RWPE2 (cell line): ENCODE measurements around the gene PTPRK.

Source experiments
- ATAC-seq: fragments of 200-7000 bp; cut with Tn5 transposase; 3 replicates; pipeline ENCODE4 v1.9.1; 2021; ENCODE audit warnings: low read depth
- DNase-seq: peaks from one replicate; pipeline ENCODE4 v3.0.0-alpha.2; 2020; ENCODE audit warnings: low spot score
- H3K27ac ChIP-seq: fragments of 450-650 bp; 2 replicates; pipeline ENCODE4 v1.5.1; 2017; ENCODE audit warnings: mild to moderate bottlenecking; ENCODE audit not compliant: poor library complexity, severe bottlenecking
- H3K27me3 ChIP-seq: fragments of 250-450 bp; sonication (Bioruptor Pico); 2 replicates; pipeline ENCODE4 v1.5.1; 2021; ENCODE audit warnings: mild to moderate bottlenecking, moderate library complexity; ENCODE audit not compliant: insufficient read depth, poor library complexity, severe bottlenecking
- H3K36me3 ChIP-seq: fragments of 250-450 bp; sonication (Bioruptor Pico); 2 replicates; pipeline ENCODE4 v1.5.1; 2020; ENCODE audit warnings: low read depth, mild to moderate bottlenecking, moderate library complexity
- H3K4me1 ChIP-seq: fragments of 250-450 bp; sonication (Bioruptor Pico); 2 replicates; pipeline ENCODE4 v1.5.1; 2021; ENCODE audit warnings: mild to moderate bottlenecking, moderate library complexity; ENCODE audit not compliant: insufficient read depth, poor library complexity, severe bottlenecking
- H3K4me3 ChIP-seq: fragments of 250-450 bp; sonication (Bioruptor Pico); 2 replicates; pipeline ENCODE4 v1.5.1; 2021; ENCODE audit warnings: mild to moderate bottlenecking, moderate library complexity; ENCODE audit not compliant: severe bottlenecking
- H3K9me3 ChIP-seq: fragments of 250-450 bp; sonication (Bioruptor Pico); 2 replicates; pipeline ENCODE4 v1.5.1; 2021; ENCODE audit warnings: mild to moderate bottlenecking, moderate library complexity; ENCODE audit not compliant: severe bottlenecking
- TF ChIP-seq, protein P1 (sequence below): fragments of 450-650 bp; IDR thresholded peaks from one replicate; pipeline ENCODE4 v1.5.1; 2017; ENCODE audit warnings: mild to moderate bottlenecking, moderate library complexity; ENCODE audit not compliant: poor library complexity, severe bottlenecking

Gene PTPRK

DNA sequence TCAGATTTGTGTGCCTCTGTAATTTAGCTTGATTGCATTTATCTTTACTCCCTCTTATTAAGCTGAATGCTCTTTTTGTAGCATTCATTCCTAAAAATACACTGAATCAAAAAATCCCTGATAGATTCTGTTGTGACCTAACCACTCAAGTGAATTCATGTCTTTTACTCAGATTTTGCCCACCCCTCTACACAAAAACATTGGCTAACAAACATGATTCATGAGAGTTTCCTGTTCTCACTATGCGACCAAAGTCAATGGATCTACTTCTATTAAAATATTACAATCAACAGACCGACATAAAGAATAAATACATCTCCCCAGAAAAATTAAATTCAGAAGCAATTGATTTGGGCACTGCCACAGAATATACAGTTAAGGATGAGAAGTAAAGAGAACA, 520.0 kb downstream of the PTPRK start:
- H3K4me1 ChIP-seq = no peaks in the 10 kb centered on the region
- DNase-seq = no peak
- H3K4me3 ChIP-seq = no peak overlapping the region
- no peaks in the 10 kb centered on the region for H3K9me3 ChIP-seq
- TF ChIP-seq, protein P1, sequence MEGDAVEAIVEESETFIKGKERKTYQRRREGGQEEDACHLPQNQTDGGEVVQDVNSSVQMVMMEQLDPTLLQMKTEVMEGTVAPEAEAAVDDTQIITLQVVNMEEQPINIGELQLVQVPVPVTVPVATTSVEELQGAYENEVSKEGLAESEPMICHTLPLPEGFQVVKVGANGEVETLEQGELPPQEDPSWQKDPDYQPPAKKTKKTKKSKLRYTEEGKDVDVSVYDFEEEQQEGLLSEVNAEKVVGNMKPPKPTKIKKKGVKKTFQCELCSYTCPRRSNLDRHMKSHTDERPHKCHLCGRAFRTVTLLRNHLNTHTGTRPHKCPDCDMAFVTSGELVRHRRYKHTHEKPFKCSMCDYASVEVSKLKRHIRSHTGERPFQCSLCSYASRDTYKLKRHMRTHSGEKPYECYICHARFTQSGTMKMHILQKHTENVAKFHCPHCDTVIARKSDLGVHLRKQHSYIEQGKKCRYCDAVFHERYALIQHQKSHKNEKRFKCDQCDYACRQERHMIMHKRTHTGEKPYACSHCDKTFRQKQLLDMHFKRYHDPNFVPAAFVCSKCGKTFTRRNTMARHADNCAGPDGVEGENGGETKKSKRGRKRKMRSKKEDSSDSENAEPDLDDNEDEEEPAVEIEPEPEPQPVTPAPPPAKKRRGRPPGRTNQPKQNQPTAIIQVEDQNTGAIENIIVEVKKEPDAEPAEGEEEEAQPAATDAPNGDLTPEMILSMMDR = no peak
- no peak for ATAC-seq
- H3K27me3 ChIP-seq = no peaks in the 10 kb centered on the region
- H3K27ac ChIP-seq = no peak overlapping the region
- H3K36me3 ChIP-seq = peaks cover 61% of the 10 kb centered on the region

GRCh38 chr6:127998985-127999384, 521.4 kb downstream of the PTPRK start:
- no peaks in the 10 kb centered on the region for H3K27me3 ChIP-seq
- DNase-seq = no peak
- no peak overlapping the region for H3K27ac ChIP-seq

GRCh38 chr6:127997496-127998164, 522.8 kb downstream of the PTPRK start:
- peaks cover 52% of the 10 kb centered on the region for H3K36me3 ChIP-seq
- no peaks in the 10 kb centered on the region for H3K9me3 ChIP-seq
- DNase-seq (no peak), ATAC-seq (no peak)
- no peak overlapping the region for H3K4me3 ChIP-seq
- H3K4me1 ChIP-seq = no peaks in the 10 kb centered on the region
- TF ChIP-seq, protein P1 = no peak
- H3K27ac ChIP-seq = no peak overlapping the region
- H3K27me3 ChIP-seq = no peaks in the 10 kb centered on the region

More at GRCh38 chr6:127998985-127999384, 521.4 kb downstream of the PTPRK start:
- TF ChIP-seq, protein P1 = no peak
- Histone ChIP-seq H3K4me3 (no peak overlapping the region), H3K9me3 (no peaks in the 10 kb centered on the region), H3K36me3 (peaks cover 62% of the 10 kb centered on the region), H3K4me1 (no peaks in the 10 kb centered on the region)
- ATAC-seq = no peak

DNA sequence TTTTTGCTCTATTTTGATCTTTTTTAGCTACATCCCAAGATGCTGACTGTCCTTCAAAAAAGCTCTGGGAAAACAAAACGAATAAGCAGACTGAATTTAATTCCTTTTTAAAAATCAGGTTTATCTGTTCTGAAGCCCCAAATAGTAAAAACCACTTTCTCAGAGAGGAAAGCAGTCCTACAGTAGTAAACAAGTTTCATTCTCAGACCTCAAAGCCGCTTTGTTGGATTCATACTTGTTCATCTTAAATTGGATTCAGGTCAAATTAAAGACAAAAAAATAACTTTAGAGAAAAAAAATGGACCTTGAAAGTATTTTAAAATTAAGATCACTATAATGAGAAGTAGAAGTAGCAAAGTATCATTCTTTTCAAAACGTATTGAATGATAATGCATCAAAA, 523.5 kb downstream of the PTPRK start:
- no peak for DNase-seq
- H3K9me3 ChIP-seq = no peaks in the 10 kb centered on the region
- no peak overlapping the region for H3K4me3 ChIP-seq
- H3K27me3 ChIP-seq = no peaks in the 10 kb centered on the region
- no peak for ATAC-seq
- H3K27ac ChIP-seq = no peak overlapping the region
- TF ChIP-seq, protein P1 = no peak
- no peaks in the 10 kb centered on the region for H3K4me1 ChIP-seq
- peaks cover 50% of the 10 kb centered on the region for H3K36me3 ChIP-seq

- H3K36me3 ChIP-seq = peaks cover 64% of the 10 kb centered on the region
- no peaks in the 10 kb centered on the region for H3K9me3 ChIP-seq
- no peak overlapping the region for H3K27ac ChIP-seq
- H3K27me3 ChIP-seq = no peaks in the 10 kb centered on the region
- no peaks in the 10 kb centered on the region for H3K4me1 ChIP-seq
- TF ChIP-seq, protein P1 = no peak
- H3K4me3 ChIP-seq = no peak overlapping the region
- DNase-seq (no peak), ATAC-seq (no peak)
Measured at GRCh38 chr6:127992144-127992543, 528.3 kb downstream of the PTPRK start.
